Right ventricle myocardium inferior (tissue), 1 donor: ENCODE data around the gene CASK. TPM values are rescaled to one million over a fixed set of nuclear protein-coding genes. Genes with fewer than 3 reads are reported as not detected.

Source experiments
- ATAC-seq: fragments of 200-7000 bp; cut with Tn5 transposase; one replicate; pipeline ENCODE4 v1.9.1; 2020; ENCODE audit warnings: mild to moderate bottlenecking, moderate library complexity
- DNase-seq: peaks from one replicate; pipeline ENCODE4 v3.0.0; 2021; ENCODE audit errors: missing footprints
- intact Hi-C: fragments of 100-400 bp; cut with DNase I; formaldehyde crosslinking; loops from one replicate; pipeline ENCODE4 v1.11.0; 2022
- total RNA-seq: library from RNA; stranded (reverse); fragmentation: NEBNext Ultra II Directional; extraction: Animal tissue kit (Norgen Biotek cat#: 25700); gene quantifications from one replicate; pipeline ENCODE4 v1.2.1, GENCODE V29; 2021
- donor health status: DM: no; HTN: yes; CAD: no; lungs with severe emphysema.

CASK gene
- total RNA-seq, 1 donor from 2014 or later, result 16.6 TPM

DNA sequence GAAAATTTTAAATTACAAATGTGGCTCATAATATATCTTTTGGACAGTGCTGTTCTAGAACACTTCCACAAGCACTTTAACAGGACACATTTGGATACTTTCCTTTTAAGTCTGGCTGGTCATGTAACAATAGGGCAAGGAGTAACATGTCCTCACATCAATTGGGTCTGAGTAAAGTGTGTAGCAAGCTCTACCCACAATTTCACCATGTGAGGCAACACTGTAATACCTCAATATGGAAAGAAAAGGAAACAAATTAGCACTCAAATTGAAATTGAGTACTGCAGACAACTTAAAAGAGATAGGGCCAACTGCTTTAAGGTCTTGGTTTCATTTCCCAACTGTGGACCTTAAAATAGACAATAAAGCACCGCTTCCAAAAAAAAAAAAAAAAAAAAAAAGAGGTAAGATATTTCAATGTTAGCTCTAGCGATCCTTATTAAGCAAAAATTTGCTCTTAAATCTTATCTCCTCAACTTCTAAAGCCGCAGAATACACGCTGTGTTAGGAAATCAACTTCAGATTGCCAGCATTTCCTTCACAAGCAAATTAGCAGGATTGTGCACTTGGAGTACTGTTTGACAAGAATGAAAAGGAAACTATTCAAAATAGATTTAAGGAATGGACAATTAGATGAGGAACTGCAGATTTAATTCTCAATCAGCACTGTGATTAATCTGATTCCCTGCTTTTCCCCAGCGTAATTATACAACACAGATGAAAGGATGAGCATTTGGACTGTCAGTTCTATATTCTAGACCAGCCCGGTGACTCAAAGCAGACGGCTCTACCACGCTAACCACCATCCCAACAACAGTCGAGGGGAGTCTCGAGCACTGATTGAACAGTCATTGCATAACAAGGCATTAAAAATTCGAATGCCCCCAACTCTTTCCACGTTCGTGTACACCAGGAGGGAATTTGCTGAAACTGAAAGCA, 1.6 kb downstream of the CASK start:
- ATAC-seq (no peak), DNase-seq (no peak)
- intact Hi-C loops, result no loop called here

DNA sequence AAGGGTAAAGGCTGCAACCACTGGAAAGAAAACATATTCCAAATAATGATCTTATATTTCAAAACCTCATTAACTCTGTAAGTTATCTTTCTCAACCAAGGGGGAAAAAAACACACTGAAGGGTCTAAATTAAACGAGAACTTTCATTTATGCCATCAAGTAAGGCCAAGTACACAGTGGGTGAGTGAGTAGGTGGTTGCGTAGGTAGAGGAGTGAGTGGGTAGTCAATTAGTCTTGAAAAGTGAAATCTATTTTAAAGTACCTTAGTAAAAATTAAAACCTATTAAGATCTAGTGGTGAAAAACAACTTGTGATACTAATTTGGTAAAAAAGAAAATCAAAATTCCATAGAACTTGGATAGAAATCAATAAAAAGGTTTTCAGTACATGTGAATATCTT, 3.5 kb downstream of the CASK start:
- intact Hi-C loops, result no loop called here
- DNase-seq, result no peak
- ATAC-seq, result no peak

DNA sequence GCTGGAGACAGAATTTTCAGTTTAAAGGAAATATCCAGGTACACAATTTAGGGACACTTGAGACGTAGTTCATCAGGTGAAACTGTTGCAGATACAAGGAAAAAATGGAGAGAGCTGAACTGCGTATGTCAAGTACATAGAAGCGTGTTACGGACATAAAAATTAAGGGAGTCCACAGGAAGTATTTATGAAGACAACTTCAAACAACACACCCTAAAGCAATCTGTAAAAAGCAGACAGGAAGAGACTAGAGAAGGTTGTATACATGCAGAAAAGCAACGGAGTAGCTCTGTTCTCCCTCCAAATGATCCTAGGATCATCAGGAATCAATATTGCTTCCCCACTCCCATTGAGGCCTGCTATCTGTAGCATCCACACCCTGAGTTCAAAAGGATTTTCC, 5.8 kb downstream of the CASK start:
- no peak for DNase-seq

DNA sequence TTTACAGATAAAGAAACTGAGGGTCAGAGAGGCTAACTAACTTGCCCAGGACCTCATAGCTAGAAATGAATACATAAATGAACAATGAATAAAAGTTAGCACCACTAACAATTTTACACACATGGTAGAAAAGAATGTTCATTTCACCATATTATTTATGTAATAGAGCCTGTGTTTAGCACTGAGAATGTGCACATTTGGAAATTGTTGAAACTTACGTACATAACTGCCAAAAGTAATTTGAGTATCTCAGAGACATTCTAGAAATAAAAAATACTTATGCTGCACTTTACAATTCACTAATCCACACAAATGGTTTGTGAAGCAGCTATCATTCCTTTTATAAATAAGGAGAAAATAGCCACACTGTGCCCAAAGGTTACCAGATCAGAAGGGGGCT, 9.9 kb downstream of the CASK start:
- intact Hi-C loops, result no loop called here
- DNase-seq (no peak), ATAC-seq (no peak)

More for the DNA sequence above, 5.8 kb downstream of the CASK start:
- no peak for ATAC-seq
- intact Hi-C loops, result no loop called here

DNA sequence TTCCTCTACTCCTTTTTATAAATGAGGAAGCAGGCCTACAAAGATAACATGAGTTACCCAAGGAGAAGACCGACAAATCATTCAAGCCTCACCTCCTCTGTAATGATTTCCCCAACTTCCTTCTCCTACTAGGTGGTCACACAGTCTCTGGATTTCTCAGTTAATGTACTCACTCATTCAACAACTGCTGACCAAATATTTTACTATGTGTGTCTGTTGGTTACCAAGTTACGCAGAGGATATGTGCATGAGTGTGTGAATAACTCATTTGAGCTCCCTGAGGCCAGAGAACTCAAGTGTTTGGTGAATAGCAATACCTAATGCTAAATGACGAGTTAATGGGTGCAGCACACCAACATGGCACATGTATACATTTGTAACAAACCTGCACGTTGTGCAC, 10.4 kb downstream of the CASK start:
- ATAC-seq, result no peak
- intact Hi-C loops, result no loop called here
- no peak for DNase-seq

DNA sequence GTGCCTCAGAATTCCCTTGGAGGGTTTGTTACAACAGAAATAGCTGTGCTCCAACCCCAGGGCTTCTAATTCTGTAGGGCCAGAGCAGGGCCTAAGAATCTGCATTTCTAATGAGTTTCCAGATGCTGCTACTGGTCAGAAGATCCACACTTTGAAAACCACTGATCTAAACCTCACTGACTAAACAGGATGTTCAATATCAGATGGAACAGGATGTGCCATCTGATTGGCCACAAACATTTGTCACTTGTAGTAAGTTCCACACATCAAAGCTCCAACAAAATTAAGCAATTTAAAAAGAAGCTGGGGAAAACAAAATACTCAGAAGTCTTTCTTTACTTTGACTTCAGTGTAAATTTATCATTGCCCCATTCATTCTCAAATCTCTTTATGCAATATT, 14.3 kb downstream of the CASK start:
- no peak for DNase-seq
- no peak for ATAC-seq
- intact Hi-C loops, result no loop called here

DNA sequence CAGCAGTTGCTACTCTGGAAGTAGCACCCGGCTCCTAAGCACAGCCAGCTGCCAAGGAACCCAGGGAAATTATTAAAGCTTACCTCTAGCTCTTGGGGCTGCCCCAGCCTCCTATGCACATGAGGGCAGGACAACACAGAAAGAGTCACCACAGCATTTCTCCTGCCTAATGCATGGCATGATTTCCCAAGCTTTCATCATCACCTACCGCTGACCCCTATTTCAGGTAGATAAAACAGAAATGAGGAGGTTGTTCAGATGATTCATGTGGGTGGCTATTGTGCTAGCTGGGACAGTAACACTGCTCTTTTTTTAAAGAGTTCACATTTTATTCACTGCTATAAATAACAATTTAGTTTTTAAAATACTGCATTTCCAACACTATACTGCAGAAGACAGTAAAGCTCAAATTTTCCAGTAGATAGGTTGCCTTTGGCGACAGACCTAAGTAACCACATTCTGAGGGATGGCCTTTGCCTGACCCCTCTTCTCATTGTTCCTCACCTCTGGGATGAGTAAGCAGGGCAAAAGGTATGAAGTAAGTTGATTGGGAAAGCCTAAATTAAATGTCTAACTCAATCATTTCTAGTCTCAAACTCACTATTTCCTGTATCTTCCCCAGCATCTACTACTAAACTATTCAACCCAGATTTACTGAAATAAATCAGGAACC, 16.7 kb downstream of the CASK start:
- ATAC-seq, result no peak
- no peak for DNase-seq
- intact Hi-C loops, result no loop called here

DNA sequence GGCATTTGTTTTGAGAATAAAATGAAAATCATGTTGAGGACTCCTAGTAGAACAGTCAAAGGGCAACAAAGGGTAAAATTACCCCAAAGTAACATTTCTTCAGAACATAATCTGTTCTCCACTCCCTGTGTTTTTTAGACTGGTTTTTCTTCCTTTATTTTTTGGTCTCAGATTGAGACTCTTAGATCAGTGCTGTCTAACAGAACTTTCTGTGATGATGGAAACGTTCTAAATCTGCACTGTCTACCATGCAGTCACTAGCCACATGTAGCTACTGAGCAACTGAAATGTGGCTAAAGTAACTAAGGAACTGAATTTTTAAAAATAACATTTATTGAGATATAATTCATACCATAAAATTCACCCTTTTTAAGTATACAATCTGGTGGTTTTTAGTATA, 19.8 kb downstream of the CASK start:
- intact Hi-C loops, result no loop called here
- DNase-seq, result no peak
- ATAC-seq, result no peak

DNA sequence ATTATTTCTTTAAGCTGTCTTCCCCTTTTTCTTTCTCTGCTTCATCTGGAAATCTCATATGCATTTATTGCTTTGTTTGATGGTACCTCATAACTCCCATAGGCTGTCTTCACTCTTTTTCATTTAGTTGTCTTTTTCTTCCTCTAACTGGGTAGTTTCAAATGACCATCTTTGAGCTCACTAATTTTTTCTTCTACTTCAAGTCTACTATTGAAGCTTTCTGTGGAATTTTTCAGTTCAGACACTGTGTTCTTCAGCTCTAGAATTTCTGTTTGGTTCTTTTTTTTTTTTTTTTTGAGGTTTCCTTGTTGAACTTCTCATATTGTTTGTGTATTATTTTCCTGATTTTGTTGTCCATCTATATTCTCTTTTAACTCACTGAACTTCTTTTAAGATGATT, 23.0 kb downstream of the CASK start:
- no peak for ATAC-seq
- no peak for DNase-seq
- intact Hi-C loops, result no loop called here

DNA sequence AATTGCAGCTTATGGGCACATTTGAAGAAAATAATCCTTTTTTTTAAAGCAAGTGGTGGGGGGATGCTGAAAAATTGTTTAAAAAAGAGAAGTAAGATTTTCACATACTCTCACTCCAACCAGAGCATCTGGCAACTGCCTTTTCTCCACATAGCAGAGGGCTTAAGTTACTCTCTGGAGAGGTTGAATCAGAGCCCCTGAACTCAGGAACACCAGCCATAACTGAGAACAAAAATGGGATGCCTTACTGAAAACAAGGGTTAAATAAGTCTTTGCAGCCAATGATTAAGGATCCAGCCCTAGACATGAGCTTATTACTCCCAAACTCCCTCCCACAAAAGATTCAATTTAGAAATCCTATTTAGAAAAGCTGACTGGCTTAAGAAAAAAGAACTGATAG, 27.5 kb downstream of the CASK start:
- no peak for DNase-seq
- intact Hi-C loops, result no loop called here
- no peak for ATAC-seq

DNA sequence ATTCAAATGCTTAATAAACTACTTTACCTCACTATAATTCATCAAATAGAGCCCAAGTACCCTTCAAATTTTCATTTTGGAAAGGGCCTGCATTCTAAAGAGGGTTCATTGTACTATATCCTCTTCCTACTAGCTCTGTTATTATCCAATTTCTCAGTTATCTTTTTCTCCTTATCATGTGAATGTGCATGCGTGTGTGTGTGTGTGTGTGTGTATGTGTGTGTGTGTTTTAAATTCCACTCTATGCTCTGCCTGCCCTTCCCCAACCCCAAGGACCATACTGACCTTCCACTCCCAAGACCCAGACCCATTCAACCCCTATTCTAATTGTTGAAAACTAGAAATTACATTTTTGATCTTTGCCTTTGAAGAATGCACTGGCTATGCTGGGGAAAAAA, 33.3 kb downstream of the CASK start:
- no peak for ATAC-seq
- intact Hi-C loops, result no loop called here
- no peak for DNase-seq

DNA sequence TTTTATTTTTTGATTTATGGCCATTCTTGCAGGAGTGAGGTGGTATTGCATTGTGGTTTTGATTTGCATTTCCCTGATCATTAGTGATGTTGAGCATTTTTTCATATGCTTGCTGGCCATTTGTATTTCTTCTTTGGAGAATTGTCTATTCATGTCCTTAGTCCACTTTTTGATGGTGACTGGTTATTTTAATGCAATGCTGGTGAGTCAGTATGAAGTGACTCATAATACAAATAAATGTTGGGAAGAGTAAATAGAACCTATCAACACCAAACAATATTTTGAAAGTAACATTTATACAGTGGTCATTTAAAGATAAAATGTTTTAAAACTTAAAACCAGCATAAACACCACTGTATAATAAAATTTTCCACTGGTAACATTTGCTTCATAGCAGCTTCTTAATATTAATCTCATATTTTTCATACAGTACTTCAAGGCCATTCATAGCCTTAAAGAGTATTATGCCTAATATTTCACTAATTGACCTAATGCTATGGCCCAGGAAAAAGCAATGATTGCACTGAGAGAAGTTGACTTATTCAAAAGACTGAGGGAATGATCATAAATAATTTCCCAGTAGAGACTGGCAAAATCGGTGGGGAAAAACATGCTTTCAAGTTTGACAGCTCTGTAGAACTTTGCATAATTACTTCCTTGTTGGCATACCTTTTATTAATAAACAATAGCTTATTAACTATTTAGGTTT, 33.9 kb downstream of the CASK start:
- DNase-seq, result no peak
- intact Hi-C loops, result no loop called here
- no peak for ATAC-seq

DNA sequence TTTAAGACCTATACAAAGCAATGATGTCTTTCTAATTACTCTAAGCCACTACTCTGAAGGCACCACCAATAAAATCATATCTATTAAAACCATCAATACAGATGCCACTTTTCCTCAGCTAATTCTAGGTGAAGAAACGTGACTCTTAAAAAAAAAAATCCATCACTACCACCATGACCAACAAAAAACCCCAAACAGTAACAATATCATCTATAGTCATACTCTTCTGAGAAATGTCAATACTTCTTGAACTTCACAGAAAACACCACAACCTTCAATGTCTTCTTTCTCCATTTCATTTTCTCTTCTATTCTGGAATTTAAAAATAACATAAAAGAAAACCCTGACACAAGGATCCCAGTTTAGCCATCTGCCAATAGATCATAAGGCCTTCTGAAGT, 35.7 kb downstream of the CASK start:
- intact Hi-C loops, result no loop called here
- no peak for DNase-seq
- ATAC-seq, result no peak

DNA sequence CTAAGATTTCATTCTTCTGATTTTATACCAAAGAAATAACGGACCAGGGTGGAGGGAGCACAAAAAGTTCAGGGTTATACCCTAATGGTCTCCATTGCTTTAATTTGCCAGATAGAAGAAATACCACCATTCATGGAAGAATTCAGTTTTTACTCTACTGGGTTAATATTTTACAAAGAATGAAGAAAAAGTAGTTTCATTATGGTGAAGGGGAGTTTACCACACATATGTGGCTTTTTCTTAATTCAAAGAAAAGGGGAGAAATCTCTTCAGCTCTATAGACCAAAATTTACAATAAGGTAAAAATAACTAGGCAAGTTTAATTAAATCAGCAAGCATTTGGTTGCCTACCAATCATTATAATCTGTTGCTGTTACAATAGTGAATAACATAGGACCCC, 37.6 kb downstream of the CASK start:
- ATAC-seq (no peak), DNase-seq (no peak)
- intact Hi-C loops, result no loop called here

DNA sequence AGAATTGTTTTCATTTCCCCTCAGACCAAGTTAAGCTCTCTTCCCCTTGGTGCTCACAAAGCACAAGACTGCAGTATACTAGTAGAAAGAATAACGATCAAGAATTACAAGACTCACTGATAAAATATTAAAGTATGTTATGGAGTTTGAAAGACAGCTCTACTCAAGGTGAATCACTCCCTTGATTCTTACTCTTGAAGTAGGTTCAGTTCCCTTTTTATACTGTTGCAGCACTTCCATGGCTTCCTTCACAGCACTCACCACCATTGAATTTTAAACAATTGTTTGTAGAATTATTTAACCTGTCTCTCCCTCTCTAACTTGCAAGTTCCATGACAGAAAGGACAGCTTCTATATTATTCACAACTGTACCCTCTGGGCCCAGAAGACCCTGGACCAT, 42.2 kb downstream of the CASK start:
- ATAC-seq (no peak), DNase-seq (no peak)
- intact Hi-C loops, result no loop called here

DNA sequence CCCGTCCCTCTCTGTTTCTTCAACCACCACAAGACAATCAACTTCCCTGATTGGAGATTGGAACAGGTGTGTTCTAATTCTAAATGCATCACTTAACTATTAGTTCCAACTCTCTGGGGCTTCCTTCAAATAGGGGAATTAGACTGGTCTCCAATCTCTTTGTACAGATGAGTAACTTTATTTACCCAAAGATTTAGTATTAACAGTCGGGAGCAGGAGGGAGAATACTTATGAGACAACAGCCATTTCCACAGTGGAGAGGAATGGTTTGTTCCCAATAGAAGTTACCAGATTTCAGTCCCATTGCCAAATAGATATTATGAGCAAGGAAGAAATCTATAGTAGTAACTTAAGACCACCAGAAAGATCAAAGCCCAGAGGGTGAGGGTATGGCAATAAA, 46.2 kb downstream of the CASK start:
- DNase-seq, result no peak

DNA sequence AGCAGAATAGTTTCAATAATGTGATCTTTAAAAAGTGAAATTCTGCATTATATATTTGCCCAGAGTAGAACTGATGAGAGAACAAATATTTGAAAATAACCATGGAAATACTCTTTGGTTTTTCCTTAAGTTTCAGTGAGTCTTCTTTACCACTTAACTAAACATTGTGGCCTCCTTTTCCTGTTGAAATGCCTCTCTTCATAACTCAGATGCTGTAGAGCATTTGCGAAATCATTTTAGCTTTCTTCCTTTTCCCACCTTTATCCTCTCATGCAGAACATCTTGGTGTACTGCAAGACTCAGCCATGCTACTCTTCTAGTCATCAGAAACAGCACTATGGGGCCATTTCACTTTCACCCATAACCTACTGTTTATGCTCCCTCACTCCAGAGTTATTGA, 48.2 kb downstream of the CASK start:
- ATAC-seq (no peak), DNase-seq (no peak)
- intact Hi-C loops, result no loop called here

More for the DNA sequence above, 46.2 kb downstream of the CASK start:
- no peak for ATAC-seq
- intact Hi-C loops, result no loop called here

DNA sequence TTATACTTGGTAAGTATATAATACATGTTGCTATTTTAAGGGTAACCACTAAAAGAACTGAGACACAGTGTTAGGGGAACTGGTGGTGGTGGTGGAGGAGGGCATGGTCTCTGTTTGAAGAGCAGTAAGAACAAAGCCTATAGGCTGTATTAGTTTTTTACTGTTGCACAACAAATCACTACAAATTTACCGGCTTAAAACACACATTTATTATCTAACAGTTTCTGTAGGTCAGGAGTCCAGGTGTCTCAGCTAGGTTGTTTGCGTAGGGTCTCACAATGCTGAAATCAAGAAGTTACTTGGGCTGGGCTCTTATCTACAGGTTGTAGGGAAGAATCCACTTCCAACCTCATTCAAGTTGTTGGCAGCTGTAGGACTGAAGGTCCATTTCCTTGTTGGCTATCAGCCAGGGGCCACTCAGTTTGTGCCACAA, 52.6 kb downstream of the CASK start:
- no peak for ATAC-seq
- DNase-seq, result no peak
- intact Hi-C loops, result no loop called here

DNA sequence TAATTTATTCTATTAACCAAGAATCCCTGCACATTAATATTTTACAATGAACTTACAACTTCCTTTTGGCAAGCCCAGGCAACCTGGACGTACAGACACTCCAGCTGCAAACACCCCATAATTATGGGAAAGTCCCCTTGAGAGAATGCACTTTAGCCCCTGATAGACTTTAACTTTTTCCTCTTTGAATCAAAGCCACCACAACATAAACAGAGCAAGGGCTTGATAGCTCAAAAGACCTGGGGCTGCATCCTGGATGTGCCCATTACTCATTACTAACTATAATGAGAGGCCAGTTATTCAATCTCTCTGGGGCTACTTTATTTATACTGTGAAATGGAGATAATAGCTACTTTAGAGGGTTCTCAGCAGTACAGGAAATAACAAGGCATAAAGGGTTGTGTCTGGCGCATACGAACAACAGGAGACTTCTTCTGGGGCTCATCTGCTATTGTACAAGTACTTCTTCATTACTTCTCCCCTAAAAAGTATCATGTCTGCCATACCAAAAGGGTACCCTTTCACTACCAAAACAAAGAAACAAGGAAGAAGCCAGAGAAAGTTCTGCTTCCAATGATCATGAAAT, 54.9 kb downstream of the CASK start:
- ATAC-seq (no peak), DNase-seq (no peak)
- intact Hi-C loops, result no loop called here
